ENCODE data around the gene CHRNA1.
A peak's percentile ranks its signal among the peaks of the same experiment; 100 is the strongest.
"Not testable (repeated sequence)": the region's sequence is repeated elsewhere in the genome, so short reads cannot be mapped to it uniquely, and the experiment has no call there.

CHRNA1 gene

GRCh38 chr2:174711206-174711605, 53.1 kb downstream of the CHRNA1 start:
- no peak for DNase-seq

- DNase-seq = not testable (repeated sequence)
Observed at GRCh38 chr2:174709416-174710004, 54.8 kb downstream of the CHRNA1 start.

GRCh38 chr2:174708713-174709112, 55.6 kb downstream of the CHRNA1 start:
- no peak for DNase-seq

- DNase-seq = no peak
Observed at GRCh38 chr2:174705321-174705720, 59.0 kb downstream of the CHRNA1 start.

- no peak for DNase-seq
Observed at GRCh38 chr2:174704642-174705041, 59.6 kb downstream of the CHRNA1 start.

- no peak for DNase-seq
Observed at GRCh38 chr2:174704061-174704460, 60.2 kb downstream of the CHRNA1 start.

GRCh38 chr2:174703430-174703829, 60.8 kb downstream of the CHRNA1 start:
- DNase-seq = no peak

- no peak for DNase-seq
Observed at GRCh38 chr2:174702541-174702940, 61.7 kb downstream of the CHRNA1 start.

- peak; percentile 25 for DNase-seq
Observed at GRCh38 chr2:174699993-174700766, 64.1 kb downstream of the CHRNA1 start.

Data from NCI-H774 (cell line).